AG09319 (cell line): ENCODE measurements around the gene EXOSC1.
"Not testable (repeated sequence)": the region's sequence is repeated elsewhere in the genome, so short reads cannot be mapped to it uniquely, and the experiment has no call there.

Experiments used
- DNase-seq: peaks from one replicate; pipeline ENCODE4 v3.0.0-alpha.2; 2010; ENCODE audit warnings: low read depth; ENCODE audit errors: extremely low read depth
- TF ChIP-seq, protein P1 (sequence below): IDR thresholded peaks from 2 replicates; pipeline ENCODE4 v1.5.1; 2011; ENCODE audit warnings: low read depth, mild to moderate bottlenecking, inconsistent platforms, low read length, moderate library complexity

EXOSC1 gene

DNA sequence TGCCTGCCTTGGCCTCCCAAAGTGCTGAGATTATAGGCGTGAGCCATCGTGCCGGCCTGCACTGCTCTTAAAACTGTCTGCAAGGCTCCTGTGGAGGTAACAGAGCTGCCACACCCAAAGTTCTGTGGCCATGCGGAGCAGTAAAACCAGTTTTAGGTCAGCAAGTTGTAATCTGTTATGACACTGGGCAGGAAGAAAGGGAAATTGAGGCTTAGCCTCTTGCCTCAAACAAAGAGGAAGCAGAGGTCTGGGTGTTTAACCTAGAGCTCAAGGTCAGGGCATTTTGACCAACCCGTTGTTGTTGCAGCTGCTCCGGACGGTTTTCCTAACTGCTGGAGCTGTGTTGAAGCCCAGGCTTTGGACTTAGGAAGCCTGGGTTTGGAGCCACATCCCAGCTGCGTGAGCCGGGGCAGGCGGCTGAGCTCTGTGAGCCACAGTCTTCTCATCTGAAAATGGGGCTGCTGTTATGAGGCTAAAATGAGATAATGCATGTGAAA is 37.3 kb downstream of the EXOSC1 start:
- DNase-seq, result no peak
- TF ChIP-seq, protein P1, sequence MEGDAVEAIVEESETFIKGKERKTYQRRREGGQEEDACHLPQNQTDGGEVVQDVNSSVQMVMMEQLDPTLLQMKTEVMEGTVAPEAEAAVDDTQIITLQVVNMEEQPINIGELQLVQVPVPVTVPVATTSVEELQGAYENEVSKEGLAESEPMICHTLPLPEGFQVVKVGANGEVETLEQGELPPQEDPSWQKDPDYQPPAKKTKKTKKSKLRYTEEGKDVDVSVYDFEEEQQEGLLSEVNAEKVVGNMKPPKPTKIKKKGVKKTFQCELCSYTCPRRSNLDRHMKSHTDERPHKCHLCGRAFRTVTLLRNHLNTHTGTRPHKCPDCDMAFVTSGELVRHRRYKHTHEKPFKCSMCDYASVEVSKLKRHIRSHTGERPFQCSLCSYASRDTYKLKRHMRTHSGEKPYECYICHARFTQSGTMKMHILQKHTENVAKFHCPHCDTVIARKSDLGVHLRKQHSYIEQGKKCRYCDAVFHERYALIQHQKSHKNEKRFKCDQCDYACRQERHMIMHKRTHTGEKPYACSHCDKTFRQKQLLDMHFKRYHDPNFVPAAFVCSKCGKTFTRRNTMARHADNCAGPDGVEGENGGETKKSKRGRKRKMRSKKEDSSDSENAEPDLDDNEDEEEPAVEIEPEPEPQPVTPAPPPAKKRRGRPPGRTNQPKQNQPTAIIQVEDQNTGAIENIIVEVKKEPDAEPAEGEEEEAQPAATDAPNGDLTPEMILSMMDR, result no peak

DNA sequence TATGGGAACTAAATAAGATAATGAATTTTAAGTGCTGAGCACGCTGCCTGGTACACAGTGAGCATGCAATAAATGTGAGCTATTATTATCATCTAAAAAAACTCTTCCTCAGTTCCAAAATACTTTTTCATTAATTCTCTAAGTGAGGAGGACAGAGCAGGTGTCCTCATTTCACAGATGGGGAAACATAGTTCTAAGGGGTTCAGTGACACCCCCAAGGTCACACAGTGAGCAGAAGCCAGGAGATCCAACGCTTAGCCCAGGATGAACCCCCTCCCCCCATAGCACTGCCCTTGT is 37.9 kb downstream of the EXOSC1 start:
- TF ChIP-seq, protein P1, result no peak
- DNase-seq, result no peak

GRCh38 chr10:97407211-97407951 is 38.4 kb downstream of the EXOSC1 start:
- no peak for DNase-seq
- TF ChIP-seq, protein P1, result peak; percentile 65

DNA sequence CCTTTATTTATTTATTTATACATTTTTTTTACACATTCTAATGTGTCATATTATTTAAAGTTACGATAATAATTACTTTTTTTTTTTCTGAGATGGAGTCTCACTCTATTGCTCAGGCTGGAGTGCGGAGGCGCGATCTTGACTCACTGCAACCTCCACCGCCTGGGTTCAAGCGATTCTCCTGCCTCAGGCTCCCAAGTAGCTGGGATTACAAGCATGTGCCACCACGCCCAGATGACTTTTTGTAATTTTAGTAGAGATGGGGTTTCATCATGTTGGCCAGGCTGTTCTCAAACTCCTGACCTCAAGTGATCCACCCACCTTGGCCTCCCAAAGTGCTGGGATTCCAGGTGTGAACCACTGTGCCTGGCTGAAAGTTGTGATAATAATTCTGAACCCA is 39.3 kb downstream of the EXOSC1 start:
- DNase-seq, result not testable (repeated sequence)

- no peak for DNase-seq
- TF ChIP-seq, protein P1, result no peak
Observed at GRCh38 chr10:97406064-97406463, 39.7 kb downstream of the EXOSC1 start.

DNA sequence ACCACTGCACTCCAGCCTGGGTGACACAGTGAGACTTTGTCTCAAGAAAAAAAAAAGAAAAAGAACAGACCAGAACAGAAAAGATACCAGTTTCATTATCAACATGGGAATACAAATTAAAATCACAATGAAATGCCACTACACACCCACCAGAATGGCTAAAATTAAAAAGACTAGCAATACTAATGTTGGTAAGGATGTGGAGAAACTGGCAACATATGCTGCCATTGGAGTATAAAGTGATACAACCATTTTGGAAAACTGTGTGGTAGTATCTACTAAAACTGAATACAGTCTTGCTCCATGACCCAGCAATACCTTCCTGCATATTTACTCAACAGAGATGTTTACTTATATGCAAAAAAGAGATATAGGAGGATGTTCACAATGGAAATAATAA is 41.8 kb downstream of the EXOSC1 start:
- DNase-seq, result no peak
- TF ChIP-seq, protein P1, result no peak

DNA sequence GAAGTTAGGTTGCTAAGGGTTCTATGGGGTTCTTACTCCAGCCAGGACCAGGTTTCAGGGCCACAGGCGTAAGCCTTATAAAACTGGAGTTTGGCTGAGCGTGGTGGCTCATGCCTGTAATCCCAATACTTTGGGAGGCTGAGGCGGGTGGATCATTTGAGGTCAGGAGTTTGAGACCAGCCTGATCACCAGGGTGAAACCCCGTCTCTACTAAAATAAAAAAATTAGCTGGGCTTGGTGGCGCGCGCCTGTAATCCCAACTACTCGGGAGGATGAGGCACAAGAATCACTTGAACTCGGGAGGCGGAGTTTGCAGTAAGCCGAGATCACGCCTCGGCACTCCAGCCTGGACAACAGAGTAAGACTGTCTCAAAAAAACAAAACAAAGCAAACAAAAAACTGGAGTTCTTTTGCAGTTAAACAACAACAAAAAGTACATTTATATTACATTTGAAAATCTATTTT is 44.3 kb downstream of the EXOSC1 start:
- DNase-seq, result no peak
- TF ChIP-seq, protein P1, result no peak
